Right lobe of liver (tissue), 6 donors: ENCODE measurements around the gene BCAN. TPM values are rescaled to one million over a fixed set of nuclear protein-coding genes. Genes with fewer than 3 reads are reported as not detected.

Experiments
- ATAC-seq, 4 donors: fragments of 200-7000 bp; cut with Tn5 transposase; one replicate each; pipeline ENCODE4 v1.9.1; 2020; ENCODE audit warnings: mild to moderate bottlenecking in 4 of 4, moderate library complexity in 4 of 4
- DNase-seq, 3 donors: peaks; one replicate each; pipeline ENCODE4 v3.0.0-alpha.2; 2020
- H3K27ac ChIP-seq, 3 donors: fragments of 200-600 bp; one replicate each; pipeline ENCODE4 v1.8.0; 2022
- H3K27me3 ChIP-seq, 2 donors: fragments of 200-600 bp; one replicate each; pipeline ENCODE4 v1.8.0; 2022
- H3K36me3 ChIP-seq, 4 donors: fragments of 200-600 bp; sonication (generic) in 1 of 4; one replicate each; pipeline versions ENCODE4 v1.5.1 to v1.8.0; 2017 to 2022; ENCODE audit warnings: control low read depth in 1 of 4
- H3K4me1 ChIP-seq, 4 donors: fragments of 200-600 bp; sonication (generic) in 1 of 4; one replicate each; pipeline versions ENCODE4 v1.5.1 to v1.8.0; 2017 to 2022; ENCODE audit warnings: control low read depth in 1 of 4
- H3K4me3 ChIP-seq, 3 donors: fragments of 200-600 bp; one replicate each; pipeline ENCODE4 v1.8.0; 2022
- H3K9me3 ChIP-seq, 4 donors: fragments of 200-600 bp; sonication (generic) in 1 of 4; one replicate each; pipeline versions ENCODE4 v1.5.1 to v1.8.0; 2017 to 2022; ENCODE audit warnings: control low read depth in 1 of 4
- POLR2A ChIP-seq: fragments of 450-650 bp; IDR thresholded peaks from one replicate; pipeline ENCODE4 v1.6.1; 2017; ENCODE audit warnings: antibody characterized with exemption, mild to moderate bottlenecking
- WGBS: methylation state at CpG from one replicate; pipeline ENCODE4 v1.1.6; 2018; ENCODE audit warnings: low coverage, low lambda C conversion rate; ENCODE audit not compliant: insufficient coverage; ENCODE audit errors: missing lambda C conversion rate; 5-methylcytosine and 5-hydroxymethylcytosine counted together
- intact Hi-C, 2 donors: fragments of 100-400 bp; cut with DNase I; formaldehyde crosslinking; loops; one replicate each; pipeline versions ENCODE4 v1.11.2 to v1.14.1; 2022
- total RNA-seq, 6 experiments: library from RNA; depleted of rRNA in 2 of 6; stranded (reverse); fragments of >200 nt in 2 of 6; fragmentation: NEBNext Ultra II Directional in 3 of 6; extraction: Animal tissue kit (Norgen Biotek cat#: 25700) in 3 of 6; gene quantifications; one replicate each; pipeline versions ENCODE4 v1.1.0 to v1.2.4, GENCODE V29; 2016 to 2023
- TF ChIP-seq, protein P1 (sequence below), 4 donors: fragments of 200-600 bp in 3 of 4; fragments of 450-650 bp in 1 of 4; IDR thresholded peaks; one replicate each; pipeline versions ENCODE4 v1.5.1 to v1.8.0; 2016 to 2022; ENCODE audit warnings: antibody characterized with exemption in 4 of 4, mild to moderate bottlenecking in 2 of 4
- donor health status: DM: no; HTN: yes; CAD: no.
- donor health status: DM: no; HTN: no; CAD: no.
- donor health status: DM: no; HTN: no; CAD: no.
- donor health status: DM: no; HTN: yes; CAD: no.
- donor health status: DM: no; HTN: yes; CAD: no.

The BCAN gene
- total RNA-seq, 6 experiments from 2014 or later: not detected

DNA sequence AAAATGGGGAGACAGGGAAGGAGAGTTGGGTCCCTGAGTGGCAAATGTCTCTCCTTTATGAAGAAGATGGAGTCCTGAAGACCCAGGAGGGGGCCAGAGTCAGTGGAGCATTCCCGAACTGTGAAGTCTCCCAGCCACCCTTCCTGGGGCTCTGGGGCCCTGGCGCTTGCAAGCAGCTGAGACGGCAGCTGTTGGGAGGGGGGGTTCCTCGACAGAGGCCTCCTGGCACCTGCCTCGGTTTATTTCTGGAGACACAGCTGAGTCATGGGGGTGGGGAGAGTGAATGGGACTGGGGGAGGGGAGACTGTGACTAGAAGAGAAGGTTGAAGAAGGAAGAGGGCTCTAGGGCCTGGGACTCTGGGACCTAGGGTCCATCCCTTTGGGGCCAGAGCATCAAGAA lies 21.3 kb downstream of the BCAN start:
- ATAC-seq: no peak
- DNase-seq: no peak
- H3K36me3 ChIP-seq: no peaks in the 10 kb centered on the region
- H3K4me1 ChIP-seq: peaks cover 0 to 9% (median 4%) of the 10 kb centered on the region in 4 donors
- TF ChIP-seq, protein P1, sequence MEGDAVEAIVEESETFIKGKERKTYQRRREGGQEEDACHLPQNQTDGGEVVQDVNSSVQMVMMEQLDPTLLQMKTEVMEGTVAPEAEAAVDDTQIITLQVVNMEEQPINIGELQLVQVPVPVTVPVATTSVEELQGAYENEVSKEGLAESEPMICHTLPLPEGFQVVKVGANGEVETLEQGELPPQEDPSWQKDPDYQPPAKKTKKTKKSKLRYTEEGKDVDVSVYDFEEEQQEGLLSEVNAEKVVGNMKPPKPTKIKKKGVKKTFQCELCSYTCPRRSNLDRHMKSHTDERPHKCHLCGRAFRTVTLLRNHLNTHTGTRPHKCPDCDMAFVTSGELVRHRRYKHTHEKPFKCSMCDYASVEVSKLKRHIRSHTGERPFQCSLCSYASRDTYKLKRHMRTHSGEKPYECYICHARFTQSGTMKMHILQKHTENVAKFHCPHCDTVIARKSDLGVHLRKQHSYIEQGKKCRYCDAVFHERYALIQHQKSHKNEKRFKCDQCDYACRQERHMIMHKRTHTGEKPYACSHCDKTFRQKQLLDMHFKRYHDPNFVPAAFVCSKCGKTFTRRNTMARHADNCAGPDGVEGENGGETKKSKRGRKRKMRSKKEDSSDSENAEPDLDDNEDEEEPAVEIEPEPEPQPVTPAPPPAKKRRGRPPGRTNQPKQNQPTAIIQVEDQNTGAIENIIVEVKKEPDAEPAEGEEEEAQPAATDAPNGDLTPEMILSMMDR (IDR thresholded peaks at IDR 0.05): no peak
- no peak for TF ChIP-seq POLR2A
- H3K27ac ChIP-seq: no peak overlapping the region
- no peaks in the 10 kb centered on the region for H3K27me3 ChIP-seq
- no peaks in the 10 kb centered on the region for H3K9me3 ChIP-seq
- no peak overlapping the region for H3K4me3 ChIP-seq
- 32% methylated on average over 4 of the region's 5 CpGs for WGBS
- intact Hi-C loops: no loop called here

DNA sequence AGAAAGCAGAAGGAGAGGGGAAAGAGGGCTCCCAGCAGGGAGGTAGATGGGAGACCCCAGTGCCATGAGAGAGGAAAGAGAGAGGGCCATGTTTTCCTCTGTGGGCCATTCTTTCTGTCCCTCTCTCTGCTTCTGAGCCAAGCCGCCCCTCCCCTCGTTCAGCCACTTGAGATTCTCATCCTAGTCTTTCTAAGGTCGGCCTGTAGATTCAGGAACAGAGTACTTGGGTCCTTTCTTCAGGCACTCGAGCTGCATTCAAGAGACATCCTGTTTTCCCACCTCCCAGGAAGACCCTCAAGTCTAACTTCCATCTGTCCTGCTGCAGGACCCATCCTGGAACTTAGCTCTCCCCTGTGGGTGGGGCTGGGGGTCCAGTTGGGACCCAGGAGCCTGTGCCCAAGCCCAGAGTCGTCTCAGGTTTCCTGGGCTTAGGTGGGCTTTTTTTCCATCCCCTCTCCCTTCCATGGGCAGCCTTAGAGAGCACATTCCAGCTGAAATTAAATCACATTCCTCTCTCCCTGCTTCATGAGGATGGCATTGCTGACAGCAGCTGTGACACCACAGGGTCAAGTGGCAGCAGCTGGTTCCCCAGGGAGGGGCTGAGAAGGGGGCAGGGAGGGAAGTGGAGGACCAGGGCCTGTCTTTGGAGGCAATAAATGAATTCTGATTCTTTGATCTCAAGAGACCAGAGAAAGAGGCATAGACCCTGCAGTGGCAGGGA lies 22.3 kb downstream of the BCAN start:
- H3K36me3 ChIP-seq: no peaks in the 10 kb centered on the region
- H3K27ac ChIP-seq: peak overlapping the region; percentile 26 to 43 (median 29)
- ATAC-seq (no peak), DNase-seq (no peak)
- 30% methylated on average over 3 of the region's 5 CpGs for WGBS
- no peaks in the 10 kb centered on the region for H3K9me3 ChIP-seq
- TF ChIP-seq POLR2A: no peak
- TF ChIP-seq, protein P1 (IDR thresholded peaks at IDR 0.05): no peak
- H3K4me3 ChIP-seq: no peak overlapping the region
- no peaks in the 10 kb centered on the region for H3K27me3 ChIP-seq
- H3K4me1 ChIP-seq: peaks cover 0 to 9% (median 4%) of the 10 kb centered on the region in 4 donors
- intact Hi-C loops: no loop called here

DNA sequence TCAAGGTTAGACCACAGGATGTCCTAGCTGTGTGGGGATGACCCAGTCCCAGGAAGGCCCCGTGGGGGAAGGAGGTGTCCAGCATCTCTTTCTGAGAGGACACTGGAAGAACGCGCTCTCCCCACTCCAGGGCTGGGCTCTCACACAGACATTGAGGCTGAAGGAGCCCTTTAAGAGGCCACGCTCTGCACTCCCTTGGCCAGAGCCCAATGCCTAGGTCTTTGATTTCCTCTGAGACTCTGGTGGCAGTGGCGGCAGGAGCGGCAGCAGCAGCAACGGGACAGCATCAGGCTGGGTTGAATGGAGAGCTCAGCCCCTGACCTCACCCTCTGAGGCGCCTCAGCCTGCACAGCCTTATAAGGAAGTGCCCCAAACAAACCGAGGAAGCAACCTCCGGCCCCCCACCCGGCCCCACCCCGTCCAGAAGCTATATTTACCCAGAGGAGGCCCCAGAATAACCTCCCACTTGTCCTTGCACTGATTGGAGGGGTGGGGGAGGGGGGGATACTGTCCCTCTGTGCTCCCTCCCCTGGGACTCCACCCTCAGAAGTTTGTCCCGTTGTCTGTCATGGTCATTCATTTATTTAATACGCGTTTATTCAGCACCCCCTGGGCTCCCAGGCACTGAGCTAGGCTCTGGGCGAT lies 23.0 kb downstream of the BCAN start:
- H3K36me3 ChIP-seq: no peaks in the 10 kb centered on the region
- no peaks in the 10 kb centered on the region for H3K9me3 ChIP-seq
- DNase-seq (no peak), ATAC-seq (peak; percentile 6 to 42 (median 22))
- TF ChIP-seq, protein P1 (IDR thresholded peaks at IDR 0.05): no peak
- TF ChIP-seq POLR2A: no peak
- H3K27ac ChIP-seq: peak overlapping the region; percentile 26 to 43 (median 40)
- WGBS: 18% methylated on average over 8 of the region's 16 CpGs
- intact Hi-C loops: no loop called here
- peaks cover 0 to 9% (median 2%) of the 10 kb centered on the region in 4 donors for H3K4me1 ChIP-seq
- H3K27me3 ChIP-seq: no peaks in the 10 kb centered on the region
- H3K4me3 ChIP-seq: no peak overlapping the region

DNA sequence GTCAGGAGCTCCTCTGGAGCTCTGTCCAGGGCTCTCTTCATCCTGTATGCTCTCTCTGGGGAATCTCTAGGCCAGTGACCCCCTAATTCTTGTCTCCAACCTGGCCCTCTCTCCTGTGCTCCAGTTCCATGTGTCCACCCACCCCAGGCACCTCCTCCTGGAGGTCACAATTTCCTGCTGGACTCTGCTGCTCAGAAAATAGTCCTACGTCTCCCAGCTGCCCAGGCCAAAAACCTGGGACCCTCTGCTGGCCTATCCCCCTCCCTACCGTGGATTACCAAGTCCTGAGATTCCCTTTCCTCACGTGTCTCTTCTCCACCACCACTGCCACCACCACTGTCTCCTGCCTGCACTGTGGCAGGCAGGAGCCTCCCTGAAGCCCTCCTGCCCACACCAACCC lies 23.6 kb downstream of the BCAN start:
- ATAC-seq (no peak), DNase-seq (no peak)
- Histone ChIP-seq H3K9me3 (no peaks in the 10 kb centered on the region), H3K27me3 (no peaks in the 10 kb centered on the region), H3K36me3 (no peaks in the 10 kb centered on the region), H3K4me3 (no peak overlapping the region), H3K27ac (peak overlapping the region in 2 of 3 donors; percentile 40 to 43), H3K4me1 (peaks cover 0 to 9% (median 1%) of the 10 kb centered on the region in 4 donors)
- TF ChIP-seq, protein P1 (IDR thresholded peaks at IDR 0.05): no peak
- no peak for TF ChIP-seq POLR2A
- intact Hi-C loops: no loop called here
- 22% methylated on average over 3 of the region's 3 CpGs for WGBS
